HG02840 (cell line): Measurements from ENCODE around the gene COIL.
"Not testable (repeated sequence)": the region's sequence is repeated elsewhere in the genome, so short reads cannot be mapped to it uniquely, and the experiment has no call there.

ENCODE experiments used
- ATAC-seq: cut with Tn5 transposase; IDR thresholded peaks from one replicate; pipeline ENCODE4 v1.9.1; 2021; ENCODE audit warnings: mild to moderate bottlenecking, moderate library complexity, moderate number of reproducible peaks; ENCODE audit not compliant: unreplicated experiment, low FRiP score

The COIL gene

GRCh38 chr17:56979091-56979480, 18.2 kb upstream of the COIL start:
- no peak for ATAC-seq

GRCh38 chr17:56978441-56979090, 17.7 kb upstream of the COIL start:
- ATAC-seq: no peak

- ATAC-seq: peak; percentile 62
These were observed 17.0 kb upstream of the COIL start, which contains the start of gene SCPEP1 for GRCh38 chr17:56977673-56978395. SCPEP1 (plus strand) TSS chr17:56978131; CDS start chr17:56978160, 29 bp downstream.

DNA sequence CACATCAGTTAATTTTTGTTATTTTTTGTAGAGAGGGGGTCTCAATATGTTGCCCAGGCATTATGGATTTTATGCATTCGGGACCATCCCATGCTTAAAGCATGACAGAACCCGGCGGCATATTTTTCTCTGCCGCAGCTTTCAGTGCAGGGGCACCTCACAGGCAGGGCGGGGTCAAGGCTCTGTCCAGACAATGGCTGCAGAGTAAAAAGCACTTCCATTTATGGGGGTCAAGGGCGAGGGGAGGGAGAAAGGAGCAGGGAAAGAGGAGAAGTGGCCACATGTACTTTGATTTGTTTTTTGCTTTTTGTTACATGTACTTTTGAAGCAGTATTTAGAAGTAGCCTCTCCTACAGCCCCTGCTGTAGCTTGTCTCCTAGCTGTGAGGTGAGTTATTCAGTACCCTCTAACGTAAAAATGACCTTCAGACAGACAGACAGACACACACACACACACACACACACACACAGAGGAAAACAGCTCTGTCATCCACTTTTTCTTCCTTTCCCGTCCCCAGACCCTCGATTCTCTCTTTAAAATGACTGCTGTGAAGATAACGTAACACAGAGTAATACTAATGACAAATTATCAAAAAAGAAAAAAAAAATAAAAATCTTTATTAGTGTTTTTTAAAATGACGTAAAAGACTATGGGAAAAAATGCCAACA, 16.2 kb upstream of the COIL start:
- no peak for ATAC-seq

DNA sequence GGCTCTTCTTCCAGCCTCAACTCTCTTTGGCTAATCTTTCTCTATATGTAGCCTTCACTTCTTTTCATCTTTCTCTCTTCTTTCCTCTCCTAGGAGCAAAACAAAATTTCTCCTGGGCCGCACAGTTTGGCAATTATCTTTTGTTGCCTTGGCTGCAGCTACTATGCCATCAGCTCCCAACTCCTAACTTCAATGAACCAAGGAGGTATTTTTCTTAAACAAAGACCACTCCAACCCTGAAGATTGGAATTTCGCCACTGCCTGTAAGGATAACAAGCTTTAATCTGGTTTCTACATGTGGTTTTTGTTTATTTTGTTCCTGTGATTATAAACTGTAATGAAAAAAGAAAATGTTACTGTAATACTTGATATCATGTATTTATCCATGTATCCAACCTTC, 14.8 kb upstream of the COIL start:
- no peak for ATAC-seq

GRCh38 chr17:56974055-56974454, 13.2 kb upstream of the COIL start:
- ATAC-seq: no peak

GRCh38 chr17:56973520-56973919, 12.7 kb upstream of the COIL start:
- no peak for ATAC-seq

GRCh38 chr17:56972111-56972730, 11.4 kb upstream of the COIL start:
- no peak for ATAC-seq

- no peak for ATAC-seq
These were observed 10.1 kb upstream of the COIL start for GRCh38 chr17:56970974-56971373.

- no peak for ATAC-seq
These were observed 5.5 kb upstream of the COIL start for GRCh38 chr17:56966338-56966737.

DNA sequence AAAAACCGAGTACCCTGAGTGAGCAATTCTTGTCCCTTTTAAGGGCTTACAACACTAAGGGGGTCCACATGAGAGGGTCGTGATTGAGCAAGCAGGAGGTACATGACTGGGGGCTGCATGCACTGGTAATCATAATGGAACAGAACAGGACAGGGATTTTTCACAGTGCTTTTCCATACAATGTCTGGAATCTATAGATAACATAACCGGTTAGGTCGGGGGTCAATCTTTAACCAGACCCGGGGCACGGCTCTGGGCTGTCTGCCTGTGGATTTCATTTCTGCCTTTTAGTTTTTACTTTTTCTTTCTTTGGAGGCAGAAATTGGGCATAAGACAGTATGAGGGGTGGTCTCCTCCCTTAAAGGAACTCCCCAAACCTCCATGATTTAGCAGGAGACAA, 4.8 kb upstream of the COIL start:
- not testable (repeated sequence) for ATAC-seq

- not testable (repeated sequence) for ATAC-seq
These were observed 4.4 kb upstream of the COIL start for GRCh38 chr17:56965241-56965640.

DNA sequence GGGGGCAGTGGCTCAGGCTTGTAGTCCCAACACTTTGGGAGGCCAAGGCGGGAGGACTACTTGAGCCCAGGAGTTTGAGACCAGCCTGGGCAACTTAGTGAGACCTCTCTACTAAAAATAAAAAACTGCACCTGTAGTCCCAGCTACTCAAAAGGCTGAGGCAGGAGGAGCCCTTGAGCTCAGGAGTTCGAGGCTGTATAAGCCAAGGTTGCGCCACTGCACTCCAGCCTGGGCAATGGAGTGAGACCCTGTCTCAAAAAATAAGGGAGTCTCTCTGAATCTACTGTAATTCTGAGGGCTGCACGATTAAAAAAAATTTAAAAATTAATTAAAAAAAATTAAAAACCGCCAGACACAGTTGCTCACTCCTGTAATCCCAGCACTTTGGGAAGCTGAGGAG, 3.9 kb downstream of the COIL start:
- no peak for ATAC-seq

- no peak for ATAC-seq
These were observed 11.3 kb downstream of the COIL start for GRCh38 chr17:56949595-56949994.

DNA sequence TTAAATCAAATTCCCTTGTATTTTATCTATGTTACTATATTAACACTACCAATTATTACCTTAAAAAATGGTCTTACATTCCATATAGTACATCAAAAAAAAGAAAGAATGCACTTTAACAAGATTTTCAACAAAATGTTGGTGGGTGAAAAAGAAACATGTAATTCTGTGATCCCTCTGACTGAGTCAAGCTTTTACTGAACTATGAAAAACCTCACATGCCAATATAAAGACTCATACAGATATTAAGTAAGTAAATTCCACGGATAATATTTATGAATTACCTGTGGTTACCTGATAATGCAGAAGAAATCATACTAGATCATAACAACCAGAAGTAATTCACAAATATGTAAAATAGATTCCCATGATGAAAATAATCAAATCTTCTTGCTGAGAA, 12.4 kb downstream of the COIL start:
- no peak for ATAC-seq

DNA sequence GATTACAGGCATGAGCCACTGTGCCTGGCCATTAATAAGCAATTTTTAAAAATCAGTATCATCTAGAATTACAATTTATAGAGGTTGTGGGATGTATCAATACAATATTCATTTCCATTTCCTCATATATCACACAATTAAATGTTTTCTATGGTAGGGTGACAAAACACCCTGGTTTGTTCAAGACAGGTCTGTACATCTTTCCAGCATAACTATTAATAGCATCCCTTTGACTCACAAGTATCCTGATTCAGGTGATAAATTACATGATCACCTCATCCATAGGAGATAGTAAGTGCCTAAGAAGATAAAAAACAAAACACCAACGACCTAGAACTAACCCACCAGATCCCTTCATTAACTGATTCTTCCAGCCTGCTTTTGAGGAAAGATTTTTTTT, 13.1 kb downstream of the COIL start:
- ATAC-seq: no peak

DNA sequence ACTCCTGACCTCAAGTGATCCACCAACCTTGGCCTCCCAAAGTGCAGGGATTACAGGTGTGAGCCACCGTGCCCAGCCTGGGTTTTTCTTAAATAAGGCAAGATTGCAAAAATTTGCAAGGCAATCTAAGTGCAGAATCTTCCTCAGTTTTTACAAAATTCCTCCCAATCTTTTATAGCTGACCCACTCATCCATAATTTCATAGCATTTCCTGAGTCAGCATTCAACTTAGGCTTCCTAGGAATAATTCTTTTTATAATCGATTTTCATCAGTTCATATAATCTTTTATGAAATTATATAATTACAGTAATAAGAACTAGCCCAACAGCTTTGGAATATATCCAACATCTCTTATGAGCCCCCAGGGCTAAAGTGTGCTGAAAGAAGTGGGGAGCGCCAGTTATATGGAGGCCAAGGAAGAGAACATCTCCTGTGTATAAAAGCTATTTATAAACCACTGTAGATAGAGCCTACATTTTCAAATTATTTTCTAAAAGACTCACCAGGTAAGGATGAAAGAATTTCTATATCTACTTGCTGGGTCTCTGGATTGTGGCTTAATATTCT, 14.8 kb downstream of the COIL start:
- ATAC-seq: no peak

DNA sequence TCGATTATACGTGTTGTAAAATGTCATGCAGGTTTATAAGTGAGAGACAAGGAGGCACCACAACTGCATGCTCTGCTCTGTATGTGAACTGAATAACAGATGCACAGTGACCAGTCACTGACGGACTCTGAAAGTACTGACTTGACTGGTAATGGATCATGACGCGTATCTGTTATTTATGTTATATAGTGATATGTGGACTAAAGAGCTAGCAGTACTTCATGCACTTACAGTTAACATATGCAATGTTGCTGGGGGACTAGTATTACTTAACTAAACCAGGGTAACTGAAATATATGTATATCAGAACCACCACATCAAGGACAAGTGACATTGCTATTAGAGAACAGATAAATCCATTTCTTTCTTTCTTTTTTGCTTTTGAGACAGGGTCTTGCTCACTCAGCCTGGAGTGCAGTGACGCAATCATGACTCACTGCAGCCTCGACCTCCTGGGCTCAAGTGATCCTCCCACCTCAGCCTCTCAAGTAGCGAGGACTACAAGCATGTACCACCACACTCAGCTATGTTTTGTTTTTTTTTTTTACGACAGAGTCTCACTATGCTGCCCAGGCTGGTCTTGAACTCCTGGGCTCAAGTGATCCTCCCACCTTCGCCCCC, 17.2 kb downstream of the COIL start:
- no peak for ATAC-seq

DNA sequence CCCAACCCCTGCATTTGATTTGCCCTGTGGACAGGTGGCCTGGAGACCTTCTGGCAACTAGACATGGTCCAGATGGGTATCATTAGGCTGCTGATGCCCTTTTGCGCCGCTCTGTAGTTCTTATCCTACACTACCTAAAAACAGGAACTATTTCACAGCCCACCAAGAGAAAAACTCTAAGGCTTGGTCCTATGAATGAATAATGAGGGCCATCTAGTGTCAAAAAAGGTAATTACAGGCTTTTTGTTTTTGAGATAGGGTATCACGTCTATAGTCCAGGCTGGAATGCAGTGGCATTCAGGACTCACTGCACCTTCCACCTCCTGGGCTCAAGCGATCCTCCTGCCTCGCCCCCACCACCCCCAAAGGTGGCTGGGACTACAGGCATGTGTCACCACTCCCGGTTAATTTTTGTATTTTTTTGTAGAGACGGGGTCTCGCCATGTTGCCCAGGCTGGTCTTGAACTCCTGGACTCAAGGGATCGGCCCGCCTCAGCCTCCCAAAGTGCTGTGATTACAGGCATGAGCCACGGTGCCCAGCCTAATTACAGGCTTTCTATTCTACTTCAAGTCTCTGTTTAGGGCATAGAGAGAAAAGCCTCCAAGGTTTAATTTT, 20.9 kb downstream of the COIL start:
- ATAC-seq: no peak

DNA sequence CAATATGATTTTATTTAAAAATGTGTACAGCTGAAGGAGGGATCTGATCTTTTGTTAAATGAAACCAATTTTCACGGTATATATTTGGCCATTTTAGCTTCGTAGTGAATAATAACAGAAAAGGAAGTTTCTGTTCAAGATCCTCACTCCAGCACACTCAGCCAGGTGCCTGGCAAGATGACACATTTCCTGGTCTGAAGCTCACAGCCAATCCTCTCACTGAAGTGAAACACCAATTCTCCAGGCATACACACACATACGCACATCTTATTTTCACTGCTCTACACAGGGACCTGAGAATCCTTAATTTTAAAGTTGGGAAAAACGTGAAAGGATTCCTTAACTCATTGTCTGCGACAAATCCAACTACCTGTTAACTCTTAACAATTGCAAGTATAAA, 22.6 kb downstream of the COIL start:
- not testable (repeated sequence) for ATAC-seq
